Neural cell (in vitro differentiated cells): ENCODE data around the gene DYRK3. TPM values are rescaled to one million over a fixed set of nuclear protein-coding genes. Genes with fewer than 3 reads are reported as not detected.
A peak's percentile ranks its signal among the peaks of the same experiment; 100 is the strongest.

Experiments used
- H2AFZ ChIP-seq: fragments of 200-600, 300-800 bp; sonication (generic), shearing (Covaris generic); 2 replicates; pipeline ENCODE4 v1.6.0; 2014; ENCODE audit warnings: low read depth, mild to moderate bottlenecking, antibody characterized with exemption, low read length, moderate library complexity
- H3F3A ChIP-seq: fragments of 200-600 bp; shearing (Covaris generic); 2 replicates; pipeline ENCODE4 v1.6.1; 2016; ENCODE audit warnings: mild to moderate bottlenecking, moderate library complexity, mixed read lengths, antibody characterized with exemption, low read length; ENCODE audit not compliant: insufficient read depth, poor library complexity, severe bottlenecking
- H3K27ac ChIP-seq: fragments of 200-600, 300-800 bp; sonication (generic), shearing (Covaris generic); 2 replicates; pipeline ENCODE4 v1.5.1; 2014; ENCODE audit warnings: mild to moderate bottlenecking, low read length, moderate library complexity
- H3K27me3 ChIP-seq: fragments of 300-800, 200-600 bp; sonication (generic), shearing (Covaris generic); 2 replicates; pipeline ENCODE4 v1.6.0; 2014; ENCODE audit warnings: mild to moderate bottlenecking, low read depth, low read length, moderate library complexity; ENCODE audit not compliant: insufficient read depth
- H3K36me3 ChIP-seq: fragments of 300-800, 200-600 bp; sonication (generic), shearing (Covaris generic); 2 replicates; pipeline ENCODE4 v1.5.1; 2014; ENCODE audit warnings: mild to moderate bottlenecking, antibody characterized with exemption, low read length, moderate library complexity; ENCODE audit not compliant: insufficient read depth
- H3K4me2 ChIP-seq: fragments of 300-800, 200-600 bp; sonication (generic), shearing (Covaris generic); 2 replicates; pipeline ENCODE4 v1.6.0; 2014; ENCODE audit warnings: mild to moderate bottlenecking, low read length
- H3K4me3 ChIP-seq: fragments of 300-800, 200-600 bp; sonication (generic), shearing (Covaris generic); 2 replicates; pipeline ENCODE4 v1.5.1; 2014; ENCODE audit warnings: mild to moderate bottlenecking, low read length, moderate library complexity
- H3K79me2 ChIP-seq: fragments of 200-600 bp; shearing (Covaris generic); replicated peaks from 2 replicates; pipeline ENCODE4 v1.6.0; 2014; ENCODE audit warnings: mild to moderate bottlenecking, low read length, moderate library complexity; ENCODE audit not compliant: insufficient read depth
- H3K9ac ChIP-seq: fragments of 300-800, 200-600 bp; sonication (generic), shearing (Covaris generic); 2 replicates; pipeline ENCODE4 v1.6.1; 2016; ENCODE audit warnings: mild to moderate bottlenecking, low read length, mixed read lengths
- H3K9me2 ChIP-seq: fragments of 200-600 bp; shearing (Covaris generic); 2 replicates; pipeline ENCODE4 v1.6.1; 2016; ENCODE audit warnings: mild to moderate bottlenecking, low read length, mixed read lengths; ENCODE audit not compliant: insufficient read depth
- H3K9me3 ChIP-seq: fragments of 200-600, 300-800 bp; sonication (generic), shearing (Covaris generic); 2 replicates; pipeline ENCODE4 v1.6.1; 2016; ENCODE audit warnings: mild to moderate bottlenecking, mixed run types, low read length, moderate library complexity, mixed read lengths
- H4K20me1 ChIP-seq: fragments of 200-600 bp; shearing (Covaris generic); 2 replicates; pipeline ENCODE4 v1.6.1; 2016; ENCODE audit warnings: mild to moderate bottlenecking, mixed run types; ENCODE audit not compliant: insufficient read depth
- EP300 ChIP-seq: fragments of 450-650 bp; conservative IDR thresholded peaks from 2 replicates; pipeline ENCODE4 v1.6.1; 2014; ENCODE audit warnings: antibody characterized with exemption, mild to moderate bottlenecking, moderate library complexity; ENCODE audit not compliant: poor library complexity, severe bottlenecking
- EZH2 ChIP-seq: fragments of 200-600, 300-800 bp; shearing (Covaris generic), sonication (generic); IDR thresholded peaks from 2 replicates; pipeline ENCODE4 v1.6.1; 2014; ENCODE audit warnings: antibody characterized with exemption, low read length, borderline replicate concordance, mild to moderate bottlenecking; ENCODE audit not compliant: insufficient read depth, poor library complexity, severe bottlenecking
- MXI1 ChIP-seq: fragments of 450-650 bp; conservative IDR thresholded peaks from 2 replicates; pipeline ENCODE4 v1.6.1; 2014; ENCODE audit warnings: antibody characterized with exemption, mild to moderate bottlenecking; ENCODE audit not compliant: poor library complexity, severe bottlenecking
- POLR2AphosphoS5 ChIP-seq: IDR thresholded peaks from 2 replicates; pipeline ENCODE4 v1.6.1; 2012
- RAD21 ChIP-seq: fragments of 450-650 bp; conservative IDR thresholded peaks from 2 replicates; pipeline ENCODE4 v1.6.1; 2014; ENCODE audit warnings: antibody characterized with exemption, mild to moderate bottlenecking, moderate library complexity
- REST ChIP-seq: IDR thresholded peaks from 2 replicates; pipeline ENCODE4 v1.6.1; 2012; ENCODE audit warnings: borderline replicate concordance
- SMC3 ChIP-seq: fragments of 450-650 bp; conservative IDR thresholded peaks from 2 replicates; pipeline ENCODE4 v1.6.1; 2014; ENCODE audit warnings: antibody characterized with exemption, mild to moderate bottlenecking, moderate library complexity; ENCODE audit not compliant: poor library complexity
- TAF1 ChIP-seq: IDR thresholded peaks from 2 replicates; pipeline ENCODE4 v1.6.1; 2012; ENCODE audit warnings: low read depth
- polyA plus RNA-seq: library from polyadenylated mRNA; depleted of rRNA; stranded (reverse); fragments of >200 nt; gene quantifications from 2 replicates; pipeline ENCODE4 v1.2.3, GENCODE V29; 2014
- TF ChIP-seq, protein P1 (sequence below): fragments of 450-650 bp; IDR thresholded peaks from 2 replicates; pipeline ENCODE4 v1.5.1; 2014; ENCODE audit warnings: antibody characterized with exemption, mild to moderate bottlenecking, moderate library complexity; ENCODE audit not compliant: poor library complexity, severe bottlenecking

DYRK3 gene
- polyA plus RNA-seq, 1 donor from 2014 or later = 7.5 TPM

GRCh38 chr1:206606867-206607266, 28.5 kb upstream of the DYRK3 start:
- TF ChIP-seq REST = no peak
- no peak for TF ChIP-seq EZH2
- TF ChIP-seq MXI1 = no peak
- TF ChIP-seq EP300 = no peak
- TF ChIP-seq, protein P1, sequence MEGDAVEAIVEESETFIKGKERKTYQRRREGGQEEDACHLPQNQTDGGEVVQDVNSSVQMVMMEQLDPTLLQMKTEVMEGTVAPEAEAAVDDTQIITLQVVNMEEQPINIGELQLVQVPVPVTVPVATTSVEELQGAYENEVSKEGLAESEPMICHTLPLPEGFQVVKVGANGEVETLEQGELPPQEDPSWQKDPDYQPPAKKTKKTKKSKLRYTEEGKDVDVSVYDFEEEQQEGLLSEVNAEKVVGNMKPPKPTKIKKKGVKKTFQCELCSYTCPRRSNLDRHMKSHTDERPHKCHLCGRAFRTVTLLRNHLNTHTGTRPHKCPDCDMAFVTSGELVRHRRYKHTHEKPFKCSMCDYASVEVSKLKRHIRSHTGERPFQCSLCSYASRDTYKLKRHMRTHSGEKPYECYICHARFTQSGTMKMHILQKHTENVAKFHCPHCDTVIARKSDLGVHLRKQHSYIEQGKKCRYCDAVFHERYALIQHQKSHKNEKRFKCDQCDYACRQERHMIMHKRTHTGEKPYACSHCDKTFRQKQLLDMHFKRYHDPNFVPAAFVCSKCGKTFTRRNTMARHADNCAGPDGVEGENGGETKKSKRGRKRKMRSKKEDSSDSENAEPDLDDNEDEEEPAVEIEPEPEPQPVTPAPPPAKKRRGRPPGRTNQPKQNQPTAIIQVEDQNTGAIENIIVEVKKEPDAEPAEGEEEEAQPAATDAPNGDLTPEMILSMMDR = peak; percentile 72
- TF ChIP-seq RAD21 = peak; percentile 58
- peak; percentile 73 for TF ChIP-seq SMC3
- no peak for TF ChIP-seq POLR2AphosphoS5
- no peak for TF ChIP-seq TAF1
- H3K79me2 ChIP-seq = no peaks in the 10 kb centered on the region
- H3K27me3 ChIP-seq = no peaks in the 10 kb centered on the region
- H3K9ac ChIP-seq = no peak overlapping the region
- H3K27ac ChIP-seq = no peak overlapping the region
- H3K9me3 ChIP-seq = no peaks in the 10 kb centered on the region
- H3K9me2 ChIP-seq = no peaks in the 10 kb centered on the region
- H2AFZ ChIP-seq = no peak overlapping the region
- no peak overlapping the region for H3K4me3 ChIP-seq
- H3K4me2 ChIP-seq = no peak overlapping the region
- no peaks in the 10 kb centered on the region for H3F3A ChIP-seq
- no peaks in the 10 kb centered on the region for H4K20me1 ChIP-seq
- peaks cover 8% of the 10 kb centered on the region for H3K36me3 ChIP-seq

DNA sequence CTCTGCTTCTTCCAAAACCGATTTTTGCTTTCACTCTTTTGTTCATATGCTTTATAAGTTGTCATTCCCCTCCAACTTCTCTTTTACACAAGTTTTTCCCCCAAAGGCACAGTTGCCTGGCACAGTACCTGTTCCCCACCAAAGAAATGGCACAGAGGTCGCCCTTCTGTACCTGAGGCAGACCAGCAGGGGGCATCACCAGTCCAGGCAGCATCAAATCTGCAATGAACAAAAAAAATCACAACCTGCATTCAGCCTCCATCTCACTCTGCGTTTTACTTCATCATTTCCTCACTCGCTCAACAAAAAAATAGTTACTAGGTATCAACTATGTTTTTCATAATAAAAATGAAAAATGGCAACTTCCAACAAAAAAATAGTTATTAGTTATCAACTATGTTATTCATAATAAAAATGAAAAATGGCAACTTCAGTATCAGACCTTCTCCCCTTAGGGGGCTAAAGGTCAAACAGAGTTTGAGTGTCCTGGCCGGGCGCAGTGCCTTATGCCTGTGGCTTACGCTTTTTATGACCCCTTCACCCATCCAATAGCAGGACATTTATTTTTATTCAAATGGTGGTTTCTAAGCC, 27.1 kb upstream of the DYRK3 start:
- Histone ChIP-seq H4K20me1 (no peaks in the 10 kb centered on the region), H2AFZ (no peak overlapping the region), H3K9me3 (no peaks in the 10 kb centered on the region), H3K4me3 (no peak overlapping the region), H3K4me2 (no peak overlapping the region), H3K27me3 (no peaks in the 10 kb centered on the region), H3K9ac (no peak overlapping the region), H3K9me2 (no peaks in the 10 kb centered on the region), H3F3A (no peaks in the 10 kb centered on the region), H3K79me2 (no peaks in the 10 kb centered on the region), H3K36me3 (peaks cover 4% of the 10 kb centered on the region), H3K27ac (no peak overlapping the region)
- peak; percentile 82 for TF ChIP-seq SMC3
- no peak for TF ChIP-seq TAF1
- TF ChIP-seq MXI1 = no peak
- peak; percentile 80 for TF ChIP-seq RAD21
- TF ChIP-seq EZH2 = no peak
- TF ChIP-seq, protein P1 = peak; percentile 77
- no peak for TF ChIP-seq EP300
